Measurements from ENCODE around the gene STEAP4. TPM values are rescaled to one million over a fixed set of nuclear protein-coding genes. Genes with fewer than 3 reads are reported as not detected.

The STEAP4 gene
- total RNA-seq, result 4.9 TPM in 2 replicates

GRCh38 chr7:88306590-88307048 lies at the start of gene STEAP4:
STEAP4 (minus strand) TSS chr7:88306894; CDS start chr7:88284269, 22,625 bp downstream.

Other genes with a start within 250 kb of the STEAP4 start
- gene SRI, start 86.9 kb downstream of the STEAP4 start, total RNA-seq, result 76.8 and 110 TPM in 2 replicates